ENCODE data around the gene AKR1D1.

Gene AKR1D1

GRCh38 chr7:138092486-138093028 is 16.3 kb downstream of the AKR1D1 start:
- H3K27me3 ChIP-seq: no peaks in the 10 kb centered on the region
- H3K4me3 ChIP-seq (ENCODE audit: low read depth in 1 of 2, low read length in 1 of 2): no peak overlapping the region
- H3K4me1 ChIP-seq (ENCODE audit: control insufficient read depth in 1 of 2, insufficient read depth in 1 of 2, low read depth in 1 of 2, low read length in 1 of 2): peaks cover 23 to 27% of the 10 kb centered on the region in 2 experiments
- no peak overlapping the region for H3K27ac ChIP-seq
- no peak for TF ChIP-seq CTCF (IDR thresholded peaks at IDR 0.05)
- H3K36me3 ChIP-seq: no peaks in the 10 kb centered on the region
- H3K9me3 ChIP-seq: no peaks in the 10 kb centered on the region

- no peaks in the 10 kb centered on the region for H3K9me3 ChIP-seq
- no peaks in the 10 kb centered on the region for H3K36me3 ChIP-seq
- no peak for TF ChIP-seq CTCF (IDR thresholded peaks at IDR 0.05)
- H3K4me3 ChIP-seq (ENCODE audit: low read depth in 1 of 2, low read length in 1 of 2): no peak overlapping the region
- H3K4me1 ChIP-seq (ENCODE audit: control insufficient read depth in 1 of 2, insufficient read depth in 1 of 2, low read depth in 1 of 2, low read length in 1 of 2): peaks cover 2 to 3% of the 10 kb centered on the region in 2 experiments
- no peaks in the 10 kb centered on the region for H3K27me3 ChIP-seq
- H3K27ac ChIP-seq: no peak overlapping the region
Measured at GRCh38 chr7:138095972-138096935, 20.0 kb downstream of the AKR1D1 start.

GRCh38 chr7:138097064-138097741 is 20.9 kb downstream of the AKR1D1 start:
- H3K27me3 ChIP-seq: no peaks in the 10 kb centered on the region
- H3K36me3 ChIP-seq: no peaks in the 10 kb centered on the region
- TF ChIP-seq CTCF (IDR thresholded peaks at IDR 0.05): no peak
- H3K27ac ChIP-seq: no peak overlapping the region
- H3K4me1 ChIP-seq (ENCODE audit: control insufficient read depth in 1 of 2, insufficient read depth in 1 of 2, low read depth in 1 of 2, low read length in 1 of 2): no peaks in the 10 kb centered on the region
- H3K4me3 ChIP-seq (ENCODE audit: low read depth in 1 of 2, low read length in 1 of 2): no peak overlapping the region
- no peaks in the 10 kb centered on the region for H3K9me3 ChIP-seq

GRCh38 chr7:138099813-138100212 is 23.6 kb downstream of the AKR1D1 start:
- H3K9me3 ChIP-seq: no peaks in the 10 kb centered on the region
- H3K4me3 ChIP-seq (ENCODE audit: low read depth in 1 of 2, low read length in 1 of 2): no peak overlapping the region
- no peak overlapping the region for H3K27ac ChIP-seq
- no peaks in the 10 kb centered on the region for H3K4me1 ChIP-seq (ENCODE audit: control insufficient read depth in 1 of 2, insufficient read depth in 1 of 2, low read depth in 1 of 2, low read length in 1 of 2)
- no peaks in the 10 kb centered on the region for H3K36me3 ChIP-seq
- TF ChIP-seq CTCF (IDR thresholded peaks at IDR 0.05): no peak
- H3K27me3 ChIP-seq: no peaks in the 10 kb centered on the region

GRCh38 chr7:138105221-138105620 is 29.0 kb downstream of the AKR1D1 start:
- H3K9me3 ChIP-seq: no peaks in the 10 kb centered on the region
- no peak overlapping the region for H3K4me3 ChIP-seq (ENCODE audit: low read depth in 1 of 2, low read length in 1 of 2)
- TF ChIP-seq CTCF (IDR thresholded peaks at IDR 0.05): no peak
- no peak overlapping the region for H3K27ac ChIP-seq
- no peaks in the 10 kb centered on the region for H3K27me3 ChIP-seq
- no peaks in the 10 kb centered on the region for H3K36me3 ChIP-seq
- H3K4me1 ChIP-seq (ENCODE audit: control insufficient read depth in 1 of 2, insufficient read depth in 1 of 2, low read depth in 1 of 2, low read length in 1 of 2): no peaks in the 10 kb centered on the region

Data from neutrophil (primary cell).